Measurements from ENCODE around the gene DNER.
A peak's percentile ranks its signal among the peaks of the same experiment; 100 is the strongest.

DNER gene

GRCh38 chr2:229591611-229592010 lies 122.7 kb downstream of the DNER start:
- Histone ChIP-seq H3K27me3 (ENCODE audit: control insufficient read depth, insufficient read depth, low read length) (no peaks in the 10 kb centered on the region), H3K4me3 (ENCODE audit: low read depth, low read length) (no peak overlapping the region), H3K4me1 (ENCODE audit: control insufficient read depth, insufficient read depth, low read length) (peaks cover 10% of the 10 kb centered on the region; the same call in 1 of the 2 replicates), H3K36me3 (ENCODE audit: control insufficient read depth, insufficient read depth, low read length) (no peaks in the 10 kb centered on the region), H3K27ac (ENCODE audit: low read depth, low read length) (no peak overlapping the region), H3K9ac (ENCODE audit: low read depth, low read length) (no peak overlapping the region), H3K9me3 (ENCODE audit: control insufficient read depth, insufficient read depth, low read length) (no peaks in the 10 kb centered on the region)

GRCh38 chr2:229586746-229587705 lies 127.3 kb downstream of the DNER start:
- Histone ChIP-seq H3K27ac (ENCODE audit: low read depth, low read length) (no peak overlapping the region), H3K9ac (ENCODE audit: low read depth, low read length) (peak overlapping the region; percentile 2; the same call in 1 of the 2 replicates), H3K4me3 (ENCODE audit: low read depth, low read length) (peak overlapping the region; percentile 38)

GRCh38 chr2:229586012-229586411 lies 128.3 kb downstream of the DNER start:
- Histone ChIP-seq H3K36me3 (ENCODE audit: control insufficient read depth, insufficient read depth, low read length) (no peaks in the 10 kb centered on the region), H3K27me3 (ENCODE audit: control insufficient read depth, insufficient read depth, low read length) (no peaks in the 10 kb centered on the region), H3K27ac (ENCODE audit: low read depth, low read length) (no peak overlapping the region)

More at GRCh38 chr2:229586746-229587705, 127.3 kb downstream of the DNER start:
- H3K27me3 ChIP-seq (ENCODE audit: control insufficient read depth, insufficient read depth, low read length), result no peaks in the 10 kb centered on the region
- H3K36me3 ChIP-seq (ENCODE audit: control insufficient read depth, insufficient read depth, low read length), result no peaks in the 10 kb centered on the region
- H3K4me1 ChIP-seq (ENCODE audit: control insufficient read depth, insufficient read depth, low read length), result peaks cover 12% of the 10 kb centered on the region; the same call in 1 of the 2 replicates
- no peaks in the 10 kb centered on the region for H3K9me3 ChIP-seq (ENCODE audit: control insufficient read depth, insufficient read depth, low read length)

GRCh38 chr2:229582151-229582550 lies 132.2 kb downstream of the DNER start:
- H3K27ac ChIP-seq (ENCODE audit: low read depth, low read length), result no peak overlapping the region
- H3K27me3 ChIP-seq (ENCODE audit: control insufficient read depth, insufficient read depth, low read length), result no peaks in the 10 kb centered on the region
- H3K4me3 ChIP-seq (ENCODE audit: low read depth, low read length), result no peak overlapping the region
- no peaks in the 10 kb centered on the region for H3K36me3 ChIP-seq (ENCODE audit: control insufficient read depth, insufficient read depth, low read length)
- no peaks in the 10 kb centered on the region for H3K9me3 ChIP-seq (ENCODE audit: control insufficient read depth, insufficient read depth, low read length)
- H3K9ac ChIP-seq (ENCODE audit: low read depth, low read length), result no peak overlapping the region
- H3K4me1 ChIP-seq (ENCODE audit: control insufficient read depth, insufficient read depth, low read length), result peaks cover 10% of the 10 kb centered on the region; the same call in 1 of the 2 replicates

More at GRCh38 chr2:229586012-229586411, 128.3 kb downstream of the DNER start:
- no peaks in the 10 kb centered on the region for H3K9me3 ChIP-seq (ENCODE audit: control insufficient read depth, insufficient read depth, low read length)
- H3K4me3 ChIP-seq (ENCODE audit: low read depth, low read length), result no peak overlapping the region
- H3K9ac ChIP-seq (ENCODE audit: low read depth, low read length), result no peak overlapping the region
- H3K4me1 ChIP-seq (ENCODE audit: control insufficient read depth, insufficient read depth, low read length), result peaks cover 12% of the 10 kb centered on the region; the same call in 1 of the 2 replicates

DNA sequence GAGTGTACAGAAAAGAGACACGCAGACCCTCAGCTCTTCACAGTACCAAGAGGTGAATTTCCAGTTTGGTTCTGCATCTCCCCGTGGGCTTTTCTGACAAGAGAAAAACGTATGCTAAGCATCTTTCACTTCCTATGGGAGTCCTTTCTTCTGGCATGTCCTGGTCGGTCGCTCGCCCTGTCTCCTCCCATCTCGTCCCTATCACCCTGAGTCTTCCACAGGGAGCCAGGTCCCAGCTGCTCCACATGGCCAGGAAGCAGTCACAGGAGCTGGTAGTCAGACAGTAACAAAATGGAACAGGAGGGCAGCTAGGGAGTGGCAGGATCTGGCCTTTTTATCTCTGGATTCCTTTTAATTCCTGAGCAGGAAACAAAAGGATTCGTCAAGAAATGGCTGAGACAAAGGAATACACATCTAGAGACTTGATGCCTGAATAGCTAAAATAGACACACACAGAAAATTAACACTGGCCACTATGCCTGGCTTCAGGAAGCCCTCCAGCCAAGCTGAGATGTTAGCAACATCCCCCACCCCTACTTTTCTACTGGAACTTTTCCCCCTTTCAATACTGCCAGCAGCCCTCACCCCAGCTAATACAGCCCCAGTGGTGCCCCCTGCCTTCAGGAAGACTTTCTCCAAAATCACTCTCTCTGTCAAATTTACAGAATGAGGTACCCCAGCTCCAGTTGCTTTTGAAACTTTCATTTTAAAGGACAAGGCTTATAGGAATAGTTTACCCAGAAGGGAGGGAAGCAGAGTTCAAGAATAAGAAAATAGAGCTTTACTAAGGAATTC lies 136.1 kb downstream of the DNER start:
- H3K27me3 ChIP-seq (ENCODE audit: control insufficient read depth, insufficient read depth, low read length), result no peaks in the 10 kb centered on the region
- no peak overlapping the region for H3K27ac ChIP-seq (ENCODE audit: low read depth, low read length)
- no peak overlapping the region for H3K9ac ChIP-seq (ENCODE audit: low read depth, low read length)
- peaks cover 6% of the 10 kb centered on the region; the same call in 1 of the 2 replicates for H3K4me1 ChIP-seq (ENCODE audit: control insufficient read depth, insufficient read depth, low read length)
- no peak overlapping the region for H3K4me3 ChIP-seq (ENCODE audit: low read depth, low read length)
- H3K9me3 ChIP-seq (ENCODE audit: control insufficient read depth, insufficient read depth, low read length), result no peaks in the 10 kb centered on the region
- H3K36me3 ChIP-seq (ENCODE audit: control insufficient read depth, insufficient read depth, low read length), result no peaks in the 10 kb centered on the region

DNA sequence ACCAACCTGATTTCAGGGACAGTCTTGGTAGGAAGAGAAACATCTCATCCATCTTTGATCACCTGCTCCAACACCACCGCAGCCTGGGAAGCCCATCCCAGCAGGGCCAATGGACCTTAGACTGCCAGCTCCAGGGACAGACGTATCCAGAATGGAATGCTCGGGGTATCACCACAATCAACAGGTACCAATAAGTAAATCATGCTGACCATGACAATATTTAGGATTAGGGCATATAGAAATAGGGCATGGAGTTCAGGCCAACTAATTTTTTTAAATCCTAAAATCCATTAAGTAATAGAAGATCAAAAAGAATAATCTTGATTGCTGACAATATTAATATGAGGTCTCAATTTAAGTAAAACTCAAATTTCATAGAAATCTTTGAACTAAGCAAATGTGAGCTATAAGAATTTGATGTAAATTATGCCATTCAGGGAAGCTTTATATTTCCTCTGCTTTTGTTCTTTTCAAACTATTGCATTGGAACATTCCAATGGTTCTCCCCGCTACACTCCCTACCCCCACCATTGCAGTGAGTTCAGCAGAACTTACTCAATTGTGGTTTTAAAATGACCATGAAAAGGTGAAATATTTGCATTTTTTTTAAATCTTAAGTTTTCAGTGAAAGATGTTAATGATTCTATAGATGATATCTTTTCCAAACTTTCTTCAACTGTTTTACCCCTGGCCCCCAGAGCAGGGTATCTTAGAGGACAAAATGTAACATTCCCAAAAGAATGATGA lies 138.6 kb downstream of the DNER start:
- peaks cover 6% of the 10 kb centered on the region; the same call in 1 of the 2 replicates for H3K4me1 ChIP-seq (ENCODE audit: control insufficient read depth, insufficient read depth, low read length)
- H3K4me3 ChIP-seq (ENCODE audit: low read depth, low read length), result no peak overlapping the region
- no peaks in the 10 kb centered on the region for H3K27me3 ChIP-seq (ENCODE audit: control insufficient read depth, insufficient read depth, low read length)
- no peaks in the 10 kb centered on the region for H3K36me3 ChIP-seq (ENCODE audit: control insufficient read depth, insufficient read depth, low read length)
- H3K9ac ChIP-seq (ENCODE audit: low read depth, low read length), result no peak overlapping the region
- no peak overlapping the region for H3K27ac ChIP-seq (ENCODE audit: low read depth, low read length)
- H3K9me3 ChIP-seq (ENCODE audit: control insufficient read depth, insufficient read depth, low read length), result no peaks in the 10 kb centered on the region

DNA sequence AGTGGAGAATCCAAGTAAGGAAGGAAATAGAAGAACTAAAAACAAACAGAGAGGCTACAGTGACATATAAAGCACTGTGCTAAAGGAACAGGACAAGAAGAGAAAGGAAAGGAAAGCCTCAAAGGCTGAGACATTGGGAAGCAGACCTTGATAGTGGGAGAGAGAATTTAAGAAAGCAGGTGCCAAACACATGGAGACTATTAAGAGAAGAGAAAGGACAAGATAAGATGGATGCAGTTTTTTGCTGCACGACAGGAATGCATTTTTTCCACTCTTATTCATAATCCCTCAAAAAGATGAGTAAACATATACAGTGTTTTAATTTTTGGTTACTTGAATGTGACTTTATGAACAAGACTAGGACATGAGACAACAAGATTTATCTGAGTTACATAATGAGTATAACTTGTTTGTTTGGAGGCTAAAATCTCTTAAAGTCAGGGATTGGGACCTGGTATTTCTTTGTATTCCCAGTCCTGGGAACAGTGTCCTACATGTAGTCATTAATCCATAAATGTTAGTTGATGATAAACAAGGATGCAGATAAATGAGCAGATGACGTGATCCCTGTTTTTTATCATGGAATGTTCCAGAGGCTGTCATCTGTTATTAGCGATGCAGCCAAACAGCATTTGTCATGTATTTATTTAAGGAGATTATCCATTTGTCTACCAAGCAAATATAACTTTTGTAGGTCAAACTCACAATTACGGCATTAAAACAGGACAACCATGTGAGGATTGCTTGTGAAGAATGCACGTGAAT lies 141.7 kb downstream of the DNER start:
- Histone ChIP-seq H3K27me3 (ENCODE audit: control insufficient read depth, insufficient read depth, low read length) (no peaks in the 10 kb centered on the region), H3K4me3 (ENCODE audit: low read depth, low read length) (no peak overlapping the region), H3K4me1 (ENCODE audit: control insufficient read depth, insufficient read depth, low read length) (no peaks in the 10 kb centered on the region), H3K9ac (ENCODE audit: low read depth, low read length) (no peak overlapping the region), H3K27ac (ENCODE audit: low read depth, low read length) (no peak overlapping the region), H3K36me3 (ENCODE audit: control insufficient read depth, insufficient read depth, low read length) (no peaks in the 10 kb centered on the region), H3K9me3 (ENCODE audit: control insufficient read depth, insufficient read depth, low read length) (no peaks in the 10 kb centered on the region)

GRCh38 chr2:229571243-229571642 lies 143.1 kb downstream of the DNER start:
- Histone ChIP-seq H3K27ac (ENCODE audit: low read depth, low read length) (no peak overlapping the region), H3K9ac (ENCODE audit: low read depth, low read length) (no peak overlapping the region), H3K27me3 (ENCODE audit: control insufficient read depth, insufficient read depth, low read length) (no peaks in the 10 kb centered on the region), H3K9me3 (ENCODE audit: control insufficient read depth, insufficient read depth, low read length) (no peaks in the 10 kb centered on the region), H3K4me1 (ENCODE audit: control insufficient read depth, insufficient read depth, low read length) (no peaks in the 10 kb centered on the region), H3K4me3 (ENCODE audit: low read depth, low read length) (no peak overlapping the region), H3K36me3 (ENCODE audit: control insufficient read depth, insufficient read depth, low read length) (no peaks in the 10 kb centered on the region)

DNA sequence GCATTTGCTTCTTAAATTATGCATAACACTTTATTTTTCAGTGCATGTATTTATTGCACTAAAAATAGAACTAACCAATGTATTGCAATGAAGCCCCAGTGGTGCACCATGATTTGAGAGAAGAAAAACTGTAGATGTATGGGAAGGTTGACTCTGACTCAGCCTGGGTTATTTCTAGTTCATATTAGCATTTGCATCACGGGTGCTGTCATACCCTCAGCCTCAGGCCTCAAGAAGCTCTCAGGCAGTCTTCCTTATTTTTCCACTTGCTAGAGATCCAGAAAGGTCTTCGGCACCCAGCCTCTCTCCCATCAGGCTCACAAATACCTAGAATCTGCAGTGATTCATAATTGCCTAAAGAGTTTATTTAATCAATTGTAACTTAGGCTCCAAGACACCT lies 148.0 kb downstream of the DNER start:
- Histone ChIP-seq H3K36me3 (ENCODE audit: control insufficient read depth, insufficient read depth, low read length) (no peaks in the 10 kb centered on the region), H3K9me3 (ENCODE audit: control insufficient read depth, insufficient read depth, low read length) (no peaks in the 10 kb centered on the region), H3K9ac (ENCODE audit: low read depth, low read length) (no peak overlapping the region), H3K4me1 (ENCODE audit: control insufficient read depth, insufficient read depth, low read length) (no peaks in the 10 kb centered on the region), H3K27me3 (ENCODE audit: control insufficient read depth, insufficient read depth, low read length) (no peaks in the 10 kb centered on the region), H3K27ac (ENCODE audit: low read depth, low read length) (no peak overlapping the region), H3K4me3 (ENCODE audit: low read depth, low read length) (no peak overlapping the region)

Data from HUES48 (cell line).